H1 (cell line): Measurements from ENCODE around the gene IFNAR2. TPM values are rescaled to one million over a fixed set of nuclear protein-coding genes. Genes with fewer than 3 reads are reported as not detected.

Experiments
- CTCF ChIA-PET: fragments of 300-600 bp; sonication (Branson Sonifier 250); formaldehyde crosslinking; loops from one replicate; lab custom pipeline; 2021; ENCODE audit not compliant: partially characterized antibody; lab: Charles Lee
- POLR2A ChIA-PET: fragments of 300-600 bp; sonication (Branson Sonifier 250); formaldehyde crosslinking; loops from one replicate; lab custom pipeline; 2021; ENCODE audit warnings: inconsistent platforms; ENCODE audit not compliant: partially characterized antibody; lab: Charles Lee
- DNase-seq, 2 experiments: peaks; one replicate each; pipeline versions ENCODE4 v3.0.0 to v3.0.0-alpha.2; 2010 to 2022; ENCODE audit warnings: low spot score in 2 of 2, low read depth in 1 of 2, mixed read lengths in 1 of 2
- FAIRE-seq: peaks from 2 replicates; lab custom pipeline; 2011; peaks lifted over from hg19 to GRCh38; lab: Jason Lieb, UNC
- H2AFZ ChIP-seq: 2 replicates; pipeline ENCODE4 v1.8.1; 2012; ENCODE audit warnings: low read length, inconsistent platforms
- H2AK5ac ChIP-seq: 2 replicates; pipeline ENCODE4 v1.6.1; 2013; ENCODE audit warnings: low read depth, low read length
- H2BK120ac ChIP-seq: replicated peaks from 2 replicates; pipeline ENCODE3; 2013; ENCODE audit warnings: low read depth, low read length, inconsistent platforms
- H2BK12ac ChIP-seq: 2 replicates; pipeline ENCODE4 v1.6.1; 2013; ENCODE audit warnings: low read depth, low read length
- H2BK15ac ChIP-seq: 2 replicates; pipeline ENCODE4 v1.6.1; 2013; ENCODE audit warnings: low read length
- H2BK20ac ChIP-seq: 2 replicates; pipeline ENCODE4 v1.6.1; 2013; ENCODE audit warnings: low read length
- H2BK5ac ChIP-seq: 2 replicates; pipeline ENCODE4 v1.6.1; 2013; ENCODE audit warnings: low read depth, low read length
- H3K14ac ChIP-seq: 2 replicates; pipeline ENCODE4 v1.6.1; 2013; ENCODE audit warnings: inconsistent platforms; ENCODE audit not compliant: insufficient read length
- H3K18ac ChIP-seq: 2 replicates; pipeline ENCODE4 v1.6.1; 2013; ENCODE audit warnings: low read length; ENCODE audit errors: extremely low read depth
- H3K23ac ChIP-seq: 2 replicates; pipeline ENCODE4 v1.6.1; 2013; ENCODE audit warnings: inconsistent platforms; ENCODE audit not compliant: insufficient read length
- H3K23me2 ChIP-seq: 2 replicates; pipeline ENCODE4 v1.6.1; 2013; ENCODE audit warnings: low read depth, low read length
- H3K27ac ChIP-seq: 2 replicates; pipeline ENCODE4 v1.6.1; 2011; ENCODE audit warnings: low read depth, low read length, inconsistent platforms
- H3K27me3 ChIP-seq, 4 experiments: replicated peaks in 1 of 4; 1 replicate in 1 of 4; 2 replicates in 3 of 4; pipeline versions ENCODE4 v1.6.1 to v1.8.1; 2011 to 2013; ENCODE audit warnings: low read length in 3 of 4, mild to moderate bottlenecking in 3 of 4, inconsistent platforms in 2 of 4, mixed read lengths in 2 of 4, moderate library complexity in 1 of 4; ENCODE audit not compliant: control insufficient read depth in 3 of 4, insufficient read depth in 3 of 4; ENCODE audit errors: extremely low read depth in 1 of 4
- H3K36me3 ChIP-seq, 4 experiments: 2 replicates each; pipeline versions ENCODE4 v1.6.1 to v1.8.1; 2011 to 2013; ENCODE audit warnings: mild to moderate bottlenecking in 4 of 4, low read length in 3 of 4, moderate library complexity in 2 of 4, control low read depth in 1 of 4, inconsistent platforms in 1 of 4; ENCODE audit not compliant: insufficient read depth in 4 of 4, control insufficient read depth in 2 of 4
- H3K4ac ChIP-seq: replicated peaks from 2 replicates; pipeline ENCODE3; 2013; ENCODE audit warnings: low read length, low read depth, mixed read lengths, inconsistent platforms; ENCODE audit not compliant: insufficient read length
- H3K4me1 ChIP-seq, 4 experiments: replicated peaks in 1 of 4; 1 replicate in 1 of 4; 2 replicates in 3 of 4; pipeline versions ENCODE4 v1.6.1 to v1.8.1; 2011 to 2013; ENCODE audit warnings: low read length in 3 of 4, inconsistent platforms in 2 of 4, mixed read lengths in 1 of 4; ENCODE audit not compliant: insufficient read depth in 4 of 4, control insufficient read depth in 3 of 4
- H3K4me2 ChIP-seq, 2 experiments: 2 replicates each; pipeline versions ENCODE4 v1.6.1 to v1.8.1; 2011 to 2013; ENCODE audit warnings: low read depth in 2 of 2, low read length in 2 of 2, control low read depth in 1 of 2, inconsistent platforms in 1 of 2, mild to moderate bottlenecking in 1 of 2; ENCODE audit not compliant: insufficient read depth in 1 of 2
- H3K4me3 ChIP-seq, 4 experiments: fragments of 200-600, 300-600 bp in 1 of 4; sonication (generic), shearing (Covaris generic), sonication (Bioruptor Twin) in 1 of 4; 2 replicates each; pipeline versions ENCODE4 v1.5.1 to v1.8.1; 2011 to 2016; ENCODE audit warnings: low read length in 4 of 4, low read depth in 3 of 4, control low read depth in 2 of 4, inconsistent platforms in 2 of 4, mild to moderate bottlenecking in 2 of 4, mixed read lengths in 1 of 4, moderate library complexity in 1 of 4; ENCODE audit not compliant: insufficient read depth in 2 of 4; ENCODE audit errors: extremely low read depth in 1 of 4
- H3K56ac ChIP-seq: replicated peaks from 2 replicates; pipeline ENCODE3; 2013; ENCODE audit warnings: low read depth, mild to moderate bottlenecking, mixed read lengths, low read length, inconsistent platforms; ENCODE audit not compliant: insufficient read length
- H3K79me1 ChIP-seq: 2 replicates; pipeline ENCODE4 v1.6.1; 2013; ENCODE audit warnings: low read depth, low read length, control low read depth
- H3K79me2 ChIP-seq, 2 experiments: 2 replicates each; pipeline versions ENCODE4 v1.6.1 to v1.8.1; 2012 to 2013; ENCODE audit warnings: low read length in 2 of 2, mild to moderate bottlenecking in 2 of 2, inconsistent platforms in 1 of 2; ENCODE audit not compliant: insufficient read depth in 2 of 2, control insufficient read depth in 1 of 2
- H3K9ac ChIP-seq, 4 experiments: replicated peaks in 1 of 4; 1 replicate in 1 of 4; 2 replicates in 3 of 4; pipeline versions ENCODE4 v1.6.1 to v1.8.1; 2011 to 2013; ENCODE audit warnings: low read depth in 3 of 4, low read length in 3 of 4, control low read depth in 2 of 4, mild to moderate bottlenecking in 2 of 4, moderate library complexity in 2 of 4, inconsistent platforms in 1 of 4; ENCODE audit errors: extremely low read depth in 1 of 4
- H3K9me3 ChIP-seq, 2 experiments: 2 replicates each; pipeline versions ENCODE4 v1.6.1 to v1.8.1; 2012 to 2013; ENCODE audit warnings: mild to moderate bottlenecking in 2 of 2, moderate library complexity in 2 of 2, control low read depth in 1 of 2, inconsistent platforms in 1 of 2, low read depth in 1 of 2, low read length in 1 of 2, mixed read lengths in 1 of 2; ENCODE audit not compliant: insufficient read depth in 2 of 2
- H4K20me1 ChIP-seq, 2 experiments: replicated peaks in 1 of 2; 2 replicates each; pipeline versions ENCODE3 to v1.8.1; 2011 to 2013; ENCODE audit warnings: inconsistent platforms in 2 of 2, low read length in 2 of 2, mild to moderate bottlenecking in 1 of 2; ENCODE audit not compliant: insufficient read depth in 2 of 2, control insufficient read depth in 1 of 2
- H4K5ac ChIP-seq: 2 replicates; pipeline ENCODE4 v1.6.1; 2013; ENCODE audit warnings: low read length, low read depth, mixed read lengths, inconsistent platforms; ENCODE audit not compliant: insufficient read length
- H4K8ac ChIP-seq: 2 replicates; pipeline ENCODE4 v1.8.0; 2013; ENCODE audit warnings: mild to moderate bottlenecking, moderate library complexity, low read length, inconsistent platforms; ENCODE audit not compliant: insufficient read depth; ENCODE audit errors: extremely low read depth
- H4K91ac ChIP-seq: replicated peaks from 2 replicates; pipeline ENCODE3; 2013; ENCODE audit warnings: low read length, mixed read lengths, inconsistent platforms; ENCODE audit not compliant: insufficient read length
- ATF3 ChIP-seq: IDR thresholded peaks from 2 replicates; pipeline ENCODE4 v1.6.1; 2011; ENCODE audit warnings: low read depth, mild to moderate bottlenecking, low read length; ENCODE audit not compliant: insufficient read depth
- BACH1 ChIP-seq: IDR thresholded peaks from 2 replicates; pipeline ENCODE4 v1.6.1; 2012; ENCODE audit warnings: low read length, improper control_type of control experiment
- CBX5 ChIP-seq: fragments of 300-800, 300-1000 bp; sonication (generic); IDR thresholded peaks from 2 replicates; pipeline ENCODE4 v1.7.1; 2016; ENCODE audit warnings: antibody characterized with exemption, low read length, low read depth
- CHD1 ChIP-seq: IDR thresholded peaks from 2 replicates; pipeline ENCODE4 v1.6.1; 2012; ENCODE audit warnings: low read depth, low read length, improper control_type of control experiment
- MAFK ChIP-seq: IDR thresholded peaks from 2 replicates; pipeline ENCODE4 v1.6.1; 2012; ENCODE audit warnings: low read depth, mild to moderate bottlenecking, improper control_type of control experiment, low read length
- MAX ChIP-seq: IDR thresholded peaks from 2 replicates; pipeline ENCODE4 v1.6.1; 2012; ENCODE audit warnings: inconsistent platforms
- SIN3A ChIP-seq, 2 experiments: IDR thresholded peaks in 1 of 2; conservative IDR thresholded peaks in 1 of 2; 2 replicates each; pipeline ENCODE4 v1.6.1; 2011 to 2012; ENCODE audit warnings: low read length in 2 of 2, improper control_type of control experiment in 1 of 2, low read depth in 1 of 2, mild to moderate bottlenecking in 1 of 2
- TAF7 ChIP-seq: optimal IDR thresholded peaks from 2 replicates; pipeline ENCODE3; 2011; ENCODE audit warnings: low read depth, mild to moderate bottlenecking, inconsistent platforms, low read length, moderate library complexity, borderline replicate concordance
- TCF12 ChIP-seq: IDR thresholded peaks from 2 replicates; pipeline ENCODE4 v1.6.1; 2011; ENCODE audit warnings: low read depth, mild to moderate bottlenecking, low read length
- WGBS, 2 experiments: shearing (Covaris generic) in 1 of 2; methylation state at CpG; one replicate each; pipeline versions ENCODE4 v1.1.6 to v1.1.7; 2013 to 2015; ENCODE audit warnings: low lambda C conversion rate in 2 of 2, mixed read lengths in 2 of 2, inconsistent platforms in 1 of 2, low coverage in 1 of 2, missing lambda C conversion rate in 1 of 2; ENCODE audit not compliant: insufficient replicate concordance in 2 of 2, insufficient coverage in 1 of 2, insufficient read length in 1 of 2; ENCODE audit errors: extremely low coverage in 1 of 2, missing lambda C conversion rate in 1 of 2; 5-methylcytosine and 5-hydroxymethylcytosine counted together
- polyA plus RNA-seq, 7 experiments: library from polyadenylated mRNA; depleted of rRNA in 3 of 7; stranded (reverse) in 5 of 7; unstranded in 2 of 7; fragments of >200 nt in 5 of 7; fragments of 200-250 nt in 2 of 7; gene quantifications; 1 replicate in 5 of 7; 2 replicates in 1 of 7; 4 replicates in 1 of 7; pipeline versions ENCODE4 v1.2.1 to v1.2.3, GENCODE V29; 2011 to 2013; ENCODE audit warnings: missing spikeins in 2 of 7, mixed read lengths in 2 of 7
- total RNA-seq: library from RNA; stranded (reverse); fragmentation: NEBNext Ultra II Directional; extraction: Animal tissue kit (Norgen Biotek cat#: 25700); gene quantifications from 2 replicates; pipeline ENCODE4 v1.2.1, GENCODE V29; 2021

IFNAR2 gene
- total and polyA plus RNA-seq, 2 of the 8 experiments (the other 6 are each of a cell fraction or from before 2014, with no cell fraction given) = 12.2 to 16.1 TPM

GRCh38 chr21:33229099-33229783 lies 497 bp upstream of the IFNAR2 start:
- H4K5ac ChIP-seq = no peak overlapping the region
- H3K4me2 ChIP-seq = peak overlapping the region; percentile 55 to 72
- H3K18ac ChIP-seq = no peak overlapping the region
- no peak overlapping the region for H3K14ac ChIP-seq
- H3K79me2 ChIP-seq = peaks cover 0 to 26% of the 10 kb centered on the region in 2 experiments; a peak in 2 of 4 replicates
- peak overlapping the region; percentile 41 to 94 (median 61) for H3K4me3 ChIP-seq
- H4K20me1 ChIP-seq = peaks cover 0 to 3% of the 10 kb centered on the region in 2 experiments
- DNase-seq (no peak), FAIRE-seq (no peak)
- POLR2A ChIA-PET = interaction anchor here (1.0 to 1.3 kb wide), 3 partner anchors 9 to 133 kb away, joined by 3 to 5 read pairs (median 5); no protein-coding TSS in a partner anchor
- H2BK15ac ChIP-seq = no peak overlapping the region
- H3K9me3 ChIP-seq = no peaks in the 10 kb centered on the region
- no peak overlapping the region for H2BK120ac ChIP-seq
- H2BK12ac ChIP-seq = no peak overlapping the region
- H3K27me3 ChIP-seq = no peaks in the 10 kb centered on the region
- no peak overlapping the region for H2BK5ac ChIP-seq
- H3K9ac ChIP-seq = no peak overlapping the region
- H2AK5ac ChIP-seq = no peak overlapping the region
- H3K79me1 ChIP-seq = peaks cover 3% of the 10 kb centered on the region; the same call in 1 of the 2 replicates
- no peak overlapping the region for H3K56ac ChIP-seq
- H3K23ac ChIP-seq = no peak overlapping the region
- no peak overlapping the region for H4K8ac ChIP-seq
- H3K4ac ChIP-seq = no peak overlapping the region
- H3K23me2 ChIP-seq = peaks cover 4% of the 10 kb centered on the region; the same call in 1 of the 2 replicates
- WGBS, 2 experiments = 44% methylated on average over 17 of the region's 18 CpGs; no CpG with 5 or more reads in 1 of the 2 experiments
- CTCF ChIA-PET = interaction anchor here (0.6 to 0.9 kb wide), 2 partner anchors 9 to 132 kb away, joined by 3 to 5 read pairs; no protein-coding TSS in a partner anchor
- no peaks in the 10 kb centered on the region for H3K36me3 ChIP-seq
- peak overlapping the region; percentile 83; the same call in 1 of the 2 replicates for H2AFZ ChIP-seq
- H4K91ac ChIP-seq = no peak overlapping the region
- peaks cover 0 to 4% (median under 1%) of the 10 kb centered on the region in 4 experiments; a peak in 2 of 7 replicates for H3K4me1 ChIP-seq
- no peak overlapping the region for H2BK20ac ChIP-seq
- no peak overlapping the region for H3K27ac ChIP-seq
- TF ChIP-seq TCF12 = no peak
- no peak for TF ChIP-seq BACH1
- TF ChIP-seq TAF7 = no peak
- TF ChIP-seq ATF3 = no peak
- TF ChIP-seq SIN3A (conservative IDR thresholded peaks at IDR 0.05 in 1 of 2, IDR thresholded peaks at IDR 0.05 in 1 of 2; ENCODE audit: low read depth in 1 of 2, low read length in 2 of 2) = no peak
- TF ChIP-seq CHD1 = no peak
- TF ChIP-seq CBX5 = no peak
- TF ChIP-seq MAFK = no peak
- TF ChIP-seq MAX = no peak
